Endothelial cell of umbilical vein (primary cell): ENCODE measurements around the gene GGACT. TPM values are rescaled to one million over a fixed set of nuclear protein-coding genes. Genes with fewer than 3 reads are reported as not detected.
A peak's percentile ranks its signal among the peaks of the same experiment; 100 is the strongest.

Source experiments
- BruUV-seq: library from RNA; stranded (reverse); fragments of 400-500 nt; replicated peaks from 2 replicates; lab custom pipeline; 2021; lab: Mats Ljungman, UMichigan
- CTCF ChIA-PET: fragments of 300-600, 350-600 bp; sonication (Branson Sonifier 250); formaldehyde crosslinking; loops from one replicate; lab custom pipeline; 2021; ENCODE audit warnings: antibody characterized with exemption, inconsistent platforms; lab: Charles Lee
- POLR2A ChIA-PET: fragments of 300-600, 350-600 bp; sonication (Branson Sonifier 250); formaldehyde crosslinking; loops from one replicate; lab custom pipeline; 2021; ENCODE audit warnings: antibody characterized with exemption, inconsistent platforms; lab: Charles Lee
- DNase-seq: peaks from one replicate; pipeline ENCODE4 v3.0.0-alpha.2; 2011; ENCODE audit warnings: low read depth, low spot score
- FAIRE-seq: peaks from 2 replicates; lab custom pipeline; 2011; peaks lifted over from hg19 to GRCh38; lab: Jason Lieb, UNC
- H2AFZ ChIP-seq: 2 replicates; pipeline ENCODE4 v1.6.0; 2012; ENCODE audit warnings: low read depth, low read length, control low read depth, inconsistent platforms
- H3K27ac ChIP-seq: 2 replicates; pipeline ENCODE4 v1.5.1; 2011; ENCODE audit warnings: low read depth, mild to moderate bottlenecking, control low read depth, low read length, moderate library complexity; ENCODE audit not compliant: insufficient read depth
- H3K27me3 ChIP-seq, 2 experiments: 2 replicates each; pipeline versions ENCODE4 v1.6.0 to v1.6.1; 2011; ENCODE audit warnings: low read length in 2 of 2, mixed read lengths in 1 of 2; ENCODE audit not compliant: control insufficient read depth in 2 of 2, insufficient read depth in 2 of 2
- H3K36me3 ChIP-seq, 2 experiments: 2 replicates in 1 of 2; 3 replicates in 1 of 2; pipeline ENCODE4 v1.5.1; 2011; ENCODE audit warnings: low read length in 2 of 2, mild to moderate bottlenecking in 1 of 2, moderate library complexity in 1 of 2; ENCODE audit not compliant: control insufficient read depth in 2 of 2, insufficient read depth in 2 of 2; ENCODE audit errors: extremely low read depth in 1 of 2
- H3K4me1 ChIP-seq: 3 replicates; pipeline ENCODE4 v1.5.1; 2011; ENCODE audit warnings: mild to moderate bottlenecking, low read length; ENCODE audit not compliant: control insufficient read depth, insufficient read depth; ENCODE audit errors: extremely low read depth
- H3K4me2 ChIP-seq: 2 replicates; pipeline ENCODE4 v1.6.1; 2011; ENCODE audit warnings: low read length, control low read depth, mixed read lengths; ENCODE audit not compliant: insufficient read depth
- H3K4me3 ChIP-seq, 3 experiments: fragments of 200-600 bp in 1 of 3; sonication (generic), shearing (Covaris generic) in 1 of 3; replicated peaks in 1 of 3; 2 replicates each; pipeline ENCODE4 v1.5.1; 2011 to 2016; ENCODE audit warnings: control low read depth in 3 of 3, low read length in 3 of 3, mild to moderate bottlenecking in 2 of 3, inconsistent platforms in 1 of 3, low read depth in 1 of 3, moderate library complexity in 1 of 3; ENCODE audit not compliant: insufficient read depth in 1 of 3
- H3K79me2 ChIP-seq: 2 replicates; pipeline ENCODE4 v1.6.0; 2012; ENCODE audit warnings: low read length, inconsistent platforms; ENCODE audit not compliant: control insufficient read depth, insufficient read depth
- H3K9ac ChIP-seq: replicated peaks from 2 replicates; pipeline ENCODE3; 2011; ENCODE audit warnings: low read length, control low read depth; ENCODE audit not compliant: insufficient read depth; ENCODE audit errors: extremely low read depth
- H3K9me1 ChIP-seq: replicated peaks from 3 replicates; pipeline ENCODE4 v1.6.0; 2011; ENCODE audit warnings: mild to moderate bottlenecking, low read length; ENCODE audit not compliant: control insufficient read depth, insufficient read depth; ENCODE audit errors: extremely low read depth
- H3K9me3 ChIP-seq: replicated peaks from 2 replicates; pipeline ENCODE4 v1.5.1; 2012; ENCODE audit warnings: low read length, inconsistent platforms; ENCODE audit not compliant: control insufficient read depth, insufficient read depth
- H4K20me1 ChIP-seq: replicated peaks from 2 replicates; pipeline ENCODE3; 2011; ENCODE audit warnings: mild to moderate bottlenecking, low read length; ENCODE audit not compliant: control insufficient read depth, insufficient read depth; ENCODE audit errors: extremely low read depth
- EZH2 ChIP-seq: IDR thresholded peaks from 2 replicates; pipeline ENCODE4 v1.6.1; 2012; ENCODE audit warnings: borderline replicate concordance, low read depth, mild to moderate bottlenecking, moderate library complexity, low read length, inconsistent platforms; ENCODE audit not compliant: severe bottlenecking
- GATA2 ChIP-seq: IDR thresholded peaks from 2 replicates; pipeline ENCODE4 v1.7.0; 2011; ENCODE audit warnings: low read depth, mild to moderate bottlenecking, moderate library complexity, mixed read lengths, low read length; ENCODE audit not compliant: insufficient read length, insufficient read depth
- JUN ChIP-seq: IDR thresholded peaks from 2 replicates; pipeline ENCODE4 v1.6.1; 2011; ENCODE audit warnings: borderline replicate concordance, low read depth; ENCODE audit not compliant: insufficient read length, insufficient read depth
- POLR2A ChIP-seq: IDR thresholded peaks from 2 replicates; pipeline ENCODE4 v1.6.1; 2012; ENCODE audit warnings: low read depth, mild to moderate bottlenecking, control low read depth, low read length
- POLR2AphosphoS5 ChIP-seq: IDR thresholded peaks from 2 replicates; pipeline ENCODE4 v1.6.1; 2012; ENCODE audit warnings: low read depth, mild to moderate bottlenecking, control low read depth, low read length, moderate library complexity; ENCODE audit not compliant: insufficient read depth
- dilution Hi-C: fragments of 300-500 bp; cut with MboI; formaldehyde crosslinking; loops from one replicate; pipeline ENCODE4 v1.15.0; 2019; ENCODE audit warnings: low sequenced_read_pairs; ENCODE audit not compliant: extremely low pct_ligation_motif_present
- intact Hi-C: fragments of 100-400 bp; cut with micrococcal nuclease; formaldehyde crosslinking; loops from one replicate; pipeline ENCODE4 v1.10.0; 2022
- polyA plus RNA-seq, 4 experiments: library from polyadenylated mRNA; depleted of rRNA in 3 of 4; stranded (reverse) in 3 of 4; unstranded in 1 of 4; fragments of >200 nt; gene quantifications; 2 replicates each; pipeline versions ENCODE4 v1.2.1 to v1.2.3, GENCODE V29; 2011 to 2012; ENCODE audit warnings: missing spikeins in 1 of 4
- total RNA-seq: library from RNA; stranded (reverse); gene quantifications from 2 replicates; pipeline ENCODE4 v1.2.3, GENCODE V29; 2021
- TF ChIP-seq, protein P1 (sequence below): IDR thresholded peaks from 2 replicates; pipeline ENCODE4 v1.6.1; 2011; ENCODE audit not compliant: insufficient read depth, insufficient read length

The GGACT gene
- total and polyA plus RNA-seq, 2 donors (not counting 3 experiments of a cell fraction or from before 2014, with no cell fraction given) = 2.5 to 6.5 TPM

DNA sequence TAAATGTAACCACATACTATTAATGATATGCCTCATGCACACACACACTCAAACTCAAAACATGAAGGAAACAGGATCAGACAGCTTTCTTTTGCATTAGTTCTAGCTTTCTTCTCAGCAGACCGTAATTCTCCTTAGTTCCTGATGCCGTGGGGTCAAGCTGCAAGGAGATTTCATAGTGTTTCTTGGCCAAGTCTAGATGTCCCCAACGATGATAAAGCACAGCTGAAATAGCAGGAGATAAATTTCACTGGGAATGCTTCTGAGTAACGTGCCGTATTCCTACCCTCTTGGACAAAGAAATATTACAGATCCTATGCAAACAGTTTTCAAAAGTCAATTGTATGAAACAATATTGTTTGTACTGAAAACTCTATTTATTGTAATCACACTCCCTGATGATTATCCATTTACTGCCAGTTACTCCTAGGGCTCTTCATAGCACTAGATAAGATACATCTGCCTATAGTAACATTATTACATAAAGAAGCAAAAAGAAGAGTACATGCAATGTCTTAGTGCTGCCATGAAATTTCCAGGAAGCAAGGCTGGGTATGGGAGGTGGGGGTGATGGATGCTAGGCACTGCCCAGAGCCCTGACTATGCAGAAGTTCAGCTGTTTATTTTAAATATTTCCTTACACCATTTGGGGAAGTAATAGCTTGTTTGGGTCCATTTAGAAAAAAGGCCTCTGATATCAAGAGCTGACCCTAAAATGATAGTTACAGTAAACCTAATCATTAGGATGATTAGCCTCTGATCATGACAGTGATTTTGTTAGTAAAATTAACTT is 16.5 kb upstream of the GGACT start:
- no peaks in the 10 kb centered on the region for H3K9me3 ChIP-seq
- H3K9me1 ChIP-seq = no peaks in the 10 kb centered on the region
- no peaks in the 10 kb centered on the region for H4K20me1 ChIP-seq
- peaks cover 0 to 2% of the 10 kb centered on the region in 2 experiments for H3K36me3 ChIP-seq
- H3K4me1 ChIP-seq = peaks cover 17% of the 10 kb centered on the region
- DNase-seq = peak; percentile 12
- H3K27ac ChIP-seq = no peak overlapping the region
- TF ChIP-seq, protein P1, sequence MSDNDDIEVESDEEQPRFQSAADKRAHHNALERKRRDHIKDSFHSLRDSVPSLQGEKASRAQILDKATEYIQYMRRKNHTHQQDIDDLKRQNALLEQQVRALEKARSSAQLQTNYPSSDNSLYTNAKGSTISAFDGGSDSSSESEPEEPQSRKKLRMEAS = no peak
- no peak for TF ChIP-seq POLR2AphosphoS5
- TF ChIP-seq JUN = no peak
- TF ChIP-seq GATA2 = no peak
- TF ChIP-seq POLR2A = no peak
- TF ChIP-seq EZH2 = no peak
- H3K4me2 ChIP-seq = no peak overlapping the region
- CTCF ChIA-PET = interaction anchor here (0.5 to 1.7 kb wide), 2 partner anchors 12 to 89 kb away, joined by 3 to 4 read pairs; no protein-coding TSS in a partner anchor
- H3K79me2 ChIP-seq = no peaks in the 10 kb centered on the region
- no peak overlapping the region for H3K4me3 ChIP-seq
- H2AFZ ChIP-seq = no peak overlapping the region
- intact Hi-C loops = no loop called here
- no TSS peak for BruUV-seq
- H3K27me3 ChIP-seq = no peaks in the 10 kb centered on the region
- POLR2A ChIA-PET = no interaction called here
- dilution Hi-C loops = no loop called here
- no peak for FAIRE-seq
- H3K9ac ChIP-seq = no peak overlapping the region
